ENCODE measurements around the gene INF2. TPM values are rescaled to one million over a fixed set of nuclear protein-coding genes. Genes with fewer than 3 reads are reported as not detected.
A peak's percentile ranks its signal among the peaks of the same experiment; 100 is the strongest.

INF2 gene
- total RNA-seq, 1 experiment from 2014 or later = 58.3 TPM

GRCh38 chr14:104689881-104690711, 678 bp downstream of the INF2 start:
- H3K4me1 Mint-ChIP-seq = peaks cover 18 to 35% of the 10 kb centered on the region in 2 experiments
- H3K27ac ChIP-seq (ENCODE audit: insufficient read length, low read depth, low read length) = no peak overlapping the region
- no peak for DNase-seq
- no peak overlapping the region for H2BK120ac ChIP-seq (ENCODE audit: low read depth, low read length, poor library complexity, severe bottlenecking)
- peaks cover 1% of the 10 kb centered on the region for H3K27me3 Mint-ChIP-seq (ENCODE audit: low read depth)
- H3K4ac ChIP-seq (ENCODE audit: low read depth, low read length) = no peak overlapping the region
- H2BK20ac ChIP-seq (ENCODE audit: low read depth, low read length, poor library complexity, severe bottlenecking) = no peak overlapping the region
- H3K36me3 Mint-ChIP-seq (ENCODE audit: insufficient read depth in 1 of 3, low read depth in 3 of 3) = no peaks in the 10 kb centered on the region; a peak in 2 of 7 replicates
- peaks cover 3% of the 10 kb centered on the region; the same call in 1 of the 2 replicates for H3K4me1 ChIP-seq (ENCODE audit: insufficient read depth, low read length)
- no peak overlapping the region for H2BK5ac ChIP-seq (ENCODE audit: insufficient read length, low read length)
- H3K9me3 Mint-ChIP-seq = peaks cover 0 to 2% of the 10 kb centered on the region in 2 experiments; a peak in 1 of 5 replicates
- no peak overlapping the region for H3K56ac ChIP-seq (ENCODE audit: insufficient read length, low read depth, low read length)
- no peak overlapping the region for H4K8ac ChIP-seq (replicated peaks; ENCODE audit: insufficient read length, low read depth, low read length)
- H2BK12ac ChIP-seq (ENCODE audit: insufficient read length, low read depth, low read length) = no peak overlapping the region
- TF ChIP-seq CTCF (conservative IDR thresholded peaks at IDR 0.05) = no peak
- H3K27me3 ChIP-seq (ENCODE audit: insufficient read depth, low read length) = no peaks in the 10 kb centered on the region
- H2AFZ ChIP-seq (ENCODE audit: low read length) = no peak overlapping the region
- no peak overlapping the region for H2AK5ac ChIP-seq (ENCODE audit: insufficient read length, low read length)
- H3K23ac ChIP-seq (ENCODE audit: insufficient read length, low read depth, low read length) = no peak overlapping the region
- no peak overlapping the region for H4K91ac ChIP-seq (ENCODE audit: insufficient read length, low read depth, low read length)
- peak overlapping the region; percentile 57 for H3K4me2 ChIP-seq (ENCODE audit: insufficient read depth, insufficient read length, low read length)
- H3K9ac ChIP-seq (ENCODE audit: extremely low read depth, insufficient read length, low read length) = peak overlapping the region; percentile 21
- H3K27ac Mint-ChIP-seq = no peak overlapping the region
- WGBS (ENCODE audit: extremely low coverage, insufficient read length, low lambda C conversion rate) = no CpG with 5 or more reads among the region's 50 CpGs
- H3T11ph ChIP-seq (ENCODE audit: low read length) = no peak overlapping the region
- H2BK15ac ChIP-seq (ENCODE audit: low read depth, low read length) = no peak overlapping the region
- no peaks in the 10 kb centered on the region for H4K20me1 ChIP-seq (ENCODE audit: control insufficient read depth, insufficient read depth, insufficient read length)
- peaks cover 6% of the 10 kb centered on the region for H3K23me2 ChIP-seq (ENCODE audit: insufficient read length, low read depth, low read length, poor library complexity, severe bottlenecking)
- peak overlapping the region; percentile 31; the same call in 1 of the 2 replicates for H3K14ac ChIP-seq (ENCODE audit: insufficient read depth, low read length)
- H3K9me3 ChIP-seq (ENCODE audit: control insufficient read depth, low read depth, low read length) = no peaks in the 10 kb centered on the region
- H4K5ac ChIP-seq (ENCODE audit: insufficient read length, low read depth, low read length) = no peak overlapping the region
- peaks cover 5% of the 10 kb centered on the region for H3K79me1 ChIP-seq (ENCODE audit: insufficient read depth, low read depth, low read length, poor library complexity, severe bottlenecking)
- H3K4me3 Mint-ChIP-seq = peak overlapping the region; percentile 64 to 78
- peaks cover 4% of the 10 kb centered on the region; the same call in 1 of the 2 replicates for H3K79me2 ChIP-seq (ENCODE audit: insufficient read depth, low read length)
- no peak overlapping the region for H3K18ac ChIP-seq (ENCODE audit: insufficient read length, low read depth, low read length)

Measured in H9 (cell line).